ENCODE measurements around the gene HS3ST5. TPM values are rescaled to one million over a fixed set of nuclear protein-coding genes. Genes with fewer than 3 reads are reported as not detected.

The HS3ST5 gene
- total RNA-seq, 1 donor from 2014 or later: not detected

DNA sequence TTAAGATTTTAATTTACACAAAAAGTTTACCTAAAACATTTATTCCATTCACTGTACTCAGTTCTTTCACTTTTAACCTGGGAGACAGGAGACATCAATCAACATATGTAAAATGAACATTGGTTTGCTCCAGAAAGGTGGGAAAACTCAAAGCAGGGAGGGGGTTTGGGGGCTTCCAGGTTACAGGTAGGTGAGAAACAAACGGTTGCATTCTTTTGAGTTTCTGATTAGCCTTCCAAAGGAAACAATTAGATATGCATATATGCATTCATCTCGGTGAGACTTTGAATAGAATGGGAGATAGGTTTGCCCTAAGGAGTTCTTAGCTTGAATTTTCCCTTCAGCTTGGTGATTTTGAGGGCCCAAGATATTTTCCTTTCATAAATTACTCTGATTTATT is 333.6 kb downstream of the HS3ST5 start:
- CTCF ChIA-PET: no interaction called here
- H3K27ac Mint-ChIP-seq: no peak overlapping the region

DNA sequence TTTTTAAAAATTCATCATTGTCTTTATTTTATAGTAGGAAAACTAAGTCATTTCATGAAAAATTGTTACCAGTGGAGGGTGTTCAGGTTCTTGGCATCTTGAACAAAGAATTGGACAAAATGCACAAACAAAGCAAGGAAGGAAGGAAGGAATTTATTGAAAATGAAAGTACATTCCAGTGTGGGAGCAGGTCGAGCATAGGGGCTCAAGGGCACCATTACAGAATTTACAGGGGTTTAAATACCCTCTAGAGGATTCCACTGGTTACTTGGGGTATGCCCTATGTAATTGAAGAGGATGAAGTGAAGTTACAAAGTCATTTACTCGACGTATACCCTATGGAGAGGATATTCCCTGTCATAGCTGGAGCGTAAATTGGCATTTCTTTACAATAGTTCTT is 334.5 kb downstream of the HS3ST5 start:
- DNase-seq (no peak), ATAC-seq (ENCODE audit: low read depth) (no peak)
- POLR2A ChIA-PET: no interaction called here
- TF ChIP-seq, protein P1, sequence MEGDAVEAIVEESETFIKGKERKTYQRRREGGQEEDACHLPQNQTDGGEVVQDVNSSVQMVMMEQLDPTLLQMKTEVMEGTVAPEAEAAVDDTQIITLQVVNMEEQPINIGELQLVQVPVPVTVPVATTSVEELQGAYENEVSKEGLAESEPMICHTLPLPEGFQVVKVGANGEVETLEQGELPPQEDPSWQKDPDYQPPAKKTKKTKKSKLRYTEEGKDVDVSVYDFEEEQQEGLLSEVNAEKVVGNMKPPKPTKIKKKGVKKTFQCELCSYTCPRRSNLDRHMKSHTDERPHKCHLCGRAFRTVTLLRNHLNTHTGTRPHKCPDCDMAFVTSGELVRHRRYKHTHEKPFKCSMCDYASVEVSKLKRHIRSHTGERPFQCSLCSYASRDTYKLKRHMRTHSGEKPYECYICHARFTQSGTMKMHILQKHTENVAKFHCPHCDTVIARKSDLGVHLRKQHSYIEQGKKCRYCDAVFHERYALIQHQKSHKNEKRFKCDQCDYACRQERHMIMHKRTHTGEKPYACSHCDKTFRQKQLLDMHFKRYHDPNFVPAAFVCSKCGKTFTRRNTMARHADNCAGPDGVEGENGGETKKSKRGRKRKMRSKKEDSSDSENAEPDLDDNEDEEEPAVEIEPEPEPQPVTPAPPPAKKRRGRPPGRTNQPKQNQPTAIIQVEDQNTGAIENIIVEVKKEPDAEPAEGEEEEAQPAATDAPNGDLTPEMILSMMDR (IDR thresholded peaks at IDR 0.05): no peak
- CTCF ChIA-PET: no interaction called here
- Mint-ChIP-seq H3K9me3 (peaks cover 3% of the 10 kb centered on the region), H3K4me1 (no peaks in the 10 kb centered on the region), H3K4me3 (no peak overlapping the region), H3K27ac (no peak overlapping the region), H3K27me3 (peaks cover 17% of the 10 kb centered on the region), H3K36me3 (ENCODE audit: low read depth) (no peaks in the 10 kb centered on the region)
- intact Hi-C loops (cut with micrococcal nuclease): no loop called here

More for the DNA sequence above, 333.6 kb downstream of the HS3ST5 start:
- TF ChIP-seq, protein P1 (IDR thresholded peaks at IDR 0.05): no peak
- ATAC-seq (ENCODE audit: low read depth) (no peak), DNase-seq (no peak)
- no peaks in the 10 kb centered on the region for H3K4me1 Mint-ChIP-seq
- no peaks in the 10 kb centered on the region for H3K36me3 Mint-ChIP-seq (ENCODE audit: low read depth)
- peaks cover 14% of the 10 kb centered on the region for H3K27me3 Mint-ChIP-seq
- intact Hi-C loops (cut with micrococcal nuclease): no loop called here
- H3K4me3 Mint-ChIP-seq: no peak overlapping the region
- POLR2A ChIA-PET: no interaction called here
- peaks cover 3% of the 10 kb centered on the region for H3K9me3 Mint-ChIP-seq

DNA sequence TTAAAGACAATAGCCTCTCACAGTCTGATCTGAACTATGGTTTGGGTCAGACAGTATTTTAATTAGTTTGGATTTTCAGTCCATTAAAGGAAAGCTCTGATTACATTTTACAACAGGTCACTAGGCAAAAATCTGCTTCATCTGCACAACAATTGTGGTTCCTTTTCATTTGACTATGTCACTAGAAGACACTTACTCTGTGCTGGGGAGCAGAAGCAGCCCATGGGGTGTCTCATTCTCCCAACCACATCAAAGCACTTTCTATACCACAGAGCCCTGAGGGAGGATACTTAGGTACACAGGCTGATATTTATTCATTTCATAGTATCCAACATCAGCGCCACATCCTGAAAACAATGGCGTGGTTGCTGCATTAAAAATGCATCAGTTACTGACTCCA is 335.3 kb downstream of the HS3ST5 start:
- no peak for ATAC-seq (ENCODE audit: low read depth)
- H3K9me3 Mint-ChIP-seq: peaks cover 3% of the 10 kb centered on the region
- H3K27me3 Mint-ChIP-seq: peaks cover 22% of the 10 kb centered on the region
- ChIA-PET POLR2A (no interaction called here), CTCF (no interaction called here)
- no peak for DNase-seq
- H3K27ac Mint-ChIP-seq: no peak overlapping the region
- H3K4me3 Mint-ChIP-seq: no peak overlapping the region
- TF ChIP-seq, protein P1 (IDR thresholded peaks at IDR 0.05): no peak
- intact Hi-C loops (cut with micrococcal nuclease): no loop called here
- H3K4me1 Mint-ChIP-seq: no peaks in the 10 kb centered on the region
- H3K36me3 Mint-ChIP-seq (ENCODE audit: low read depth): no peaks in the 10 kb centered on the region
